IMR-90 (cell line): ENCODE measurements around the gene AUTS2. TPM values are rescaled to one million over a fixed set of nuclear protein-coding genes. Genes with fewer than 3 reads are reported as not detected.

Experiments used
- ATAC-seq: fragments of 200-7000 bp; cut with Tn5 transposase; 2 replicates; pipeline ENCODE4 v1.9.1; 2020; ENCODE audit warnings: low read depth, mild to moderate bottlenecking, moderate library complexity
- BruUV-seq: library from RNA; stranded (reverse); fragments of 400-500 nt; replicated peaks from 2 replicates; lab custom pipeline; 2021; lab: Mats Ljungman, UMichigan
- CTCF ChIA-PET: fragments of 300-600 bp; formaldehyde crosslinking; extraction: SDS; loops from one replicate; lab custom pipeline; 2021; ENCODE audit warnings: antibody characterized with exemption; lab: Yijun Ruan, JAX
- POLR2A ChIA-PET: fragments of 300-600 bp; sonication (Branson Sonifier 250); formaldehyde crosslinking; loops from one replicate; lab custom pipeline; 2022; ENCODE audit warnings: antibody characterized with exemption; ENCODE audit not compliant: unreplicated experiment; lab: Charles Lee
- DNase-seq: peaks from one replicate; pipeline ENCODE4 v3.0.0; 2013
- H2AFZ ChIP-seq: replicated peaks from 2 replicates; pipeline ENCODE3; 2013; ENCODE audit warnings: low read length, mild to moderate bottlenecking; ENCODE audit not compliant: poor library complexity
- H2AK5ac ChIP-seq: 2 replicates; pipeline ENCODE4 v1.6.1; 2013; ENCODE audit warnings: low read depth, low read length, inconsistent platforms
- H2AK9ac ChIP-seq: replicated peaks from 2 replicates; pipeline ENCODE3; 2013; ENCODE audit warnings: mild to moderate bottlenecking, low read depth, low read length, moderate library complexity; ENCODE audit not compliant: poor library complexity
- H2BK120ac ChIP-seq: 2 replicates; pipeline ENCODE4 v1.6.1; 2013; ENCODE audit warnings: low read depth, low read length, inconsistent platforms
- H2BK15ac ChIP-seq: 3 replicates; pipeline ENCODE4 v1.6.1; 2013; ENCODE audit warnings: low read depth, low read length, inconsistent platforms
- H2BK20ac ChIP-seq: 2 replicates; pipeline ENCODE4 v1.6.1; 2013; ENCODE audit warnings: low read depth, mild to moderate bottlenecking, inconsistent platforms, low read length, moderate library complexity
- H2BK5ac ChIP-seq: 2 replicates; pipeline ENCODE4 v1.6.1; 2013; ENCODE audit warnings: mild to moderate bottlenecking, low read depth, low read length, inconsistent platforms; ENCODE audit not compliant: poor library complexity, severe bottlenecking
- H3K14ac ChIP-seq: replicated peaks from 2 replicates; pipeline ENCODE4 v1.6.1; 2013; ENCODE audit warnings: low read depth, low read length, inconsistent platforms
- H3K18ac ChIP-seq: 2 replicates; pipeline ENCODE4 v1.6.1; 2013; ENCODE audit warnings: low read depth, low read length, control low read depth
- H3K23ac ChIP-seq: 2 replicates; pipeline ENCODE4 v1.6.1; 2013; ENCODE audit warnings: low read depth, low read length, inconsistent platforms
- H3K27ac ChIP-seq: 2 replicates; pipeline ENCODE4 v1.5.1; 2013; ENCODE audit warnings: mild to moderate bottlenecking, control low read depth, low read length; ENCODE audit not compliant: insufficient read depth
- H3K27me3 ChIP-seq: 2 replicates; pipeline ENCODE4 v1.6.1; 2013; ENCODE audit warnings: low read length; ENCODE audit not compliant: control insufficient read depth, insufficient read depth
- H3K36me3 ChIP-seq: 2 replicates; pipeline ENCODE4 v1.6.1; 2013; ENCODE audit warnings: low read length, mixed read lengths; ENCODE audit not compliant: control insufficient read depth, insufficient read depth
- H3K4ac ChIP-seq: 2 replicates; pipeline ENCODE4 v1.6.1; 2013; ENCODE audit warnings: low read depth, low read length, inconsistent platforms
- H3K4me1 ChIP-seq: 2 replicates; pipeline ENCODE4 v1.6.1; 2013; ENCODE audit warnings: low read length, mixed read lengths; ENCODE audit not compliant: control insufficient read depth, insufficient read depth
- H3K4me2 ChIP-seq: 2 replicates; pipeline ENCODE4 v1.6.1; 2013; ENCODE audit warnings: low read depth, mild to moderate bottlenecking, control low read depth, low read length, moderate library complexity
- H3K4me3 ChIP-seq: 2 replicates; pipeline ENCODE4 v1.5.1; 2013; ENCODE audit warnings: low read depth, mild to moderate bottlenecking, control low read depth, low read length, moderate library complexity; ENCODE audit not compliant: insufficient read depth
- H3K56ac ChIP-seq: 2 replicates; pipeline ENCODE4 v1.6.1; 2013; ENCODE audit warnings: low read length, inconsistent platforms; ENCODE audit not compliant: insufficient read depth; ENCODE audit errors: extremely low read depth
- H3K79me1 ChIP-seq, 2 experiments: 2 replicates each; pipeline ENCODE4 v1.6.1; 2013; ENCODE audit warnings: low read length in 2 of 2, inconsistent platforms in 1 of 2, low read depth in 1 of 2
- H3K9ac ChIP-seq: 2 replicates; pipeline ENCODE4 v1.6.1; 2013; ENCODE audit warnings: low read depth, low read length, control low read depth
- H3K9me1 ChIP-seq: 2 replicates; pipeline ENCODE4 v1.6.1; 2013; ENCODE audit warnings: low read length, inconsistent platforms; ENCODE audit not compliant: insufficient read depth
- H3K9me3 ChIP-seq: 2 replicates; pipeline ENCODE4 v1.6.1; 2013; ENCODE audit warnings: low read length; ENCODE audit not compliant: control insufficient read depth, insufficient read depth
- H4K20me1 ChIP-seq: 2 replicates; pipeline ENCODE4 v1.6.1; 2013; ENCODE audit warnings: low read length, inconsistent platforms; ENCODE audit not compliant: insufficient read depth
- H4K5ac ChIP-seq: 2 replicates; pipeline ENCODE4 v1.6.1; 2013; ENCODE audit warnings: mild to moderate bottlenecking, low read depth, low read length, control low read depth
- H4K8ac ChIP-seq, 2 experiments: 2 replicates each; pipeline ENCODE4 v1.6.1; 2013; ENCODE audit warnings: low read depth in 2 of 2, low read length in 2 of 2, control low read depth in 1 of 2, inconsistent platforms in 1 of 2
- H4K91ac ChIP-seq: 2 replicates; pipeline ENCODE4 v1.6.1; 2013; ENCODE audit warnings: low read depth, low read length, inconsistent platforms; ENCODE audit not compliant: insufficient read depth
- BHLHE40 ChIP-seq: fragments of 150-350 bp; IDR thresholded peaks from 2 replicates; pipeline ENCODE4 v1.6.1; 2016; ENCODE audit warnings: mild to moderate bottlenecking, low read depth, low read length
- CEBPB ChIP-seq: IDR thresholded peaks from 2 replicates; pipeline ENCODE4 v1.6.1; 2012; ENCODE audit warnings: low read depth, low read length, improper control_type of control experiment
- FOS ChIP-seq: fragments of 150-350 bp; IDR thresholded peaks from 2 replicates; pipeline ENCODE4 v1.6.1; 2016; ENCODE audit warnings: low read depth, low read length
- MAFK ChIP-seq: IDR thresholded peaks from 2 replicates; pipeline ENCODE4 v1.6.1; 2012; ENCODE audit warnings: low read depth, low read length, improper control_type of control experiment
- MAZ ChIP-seq: IDR thresholded peaks from 2 replicates; pipeline ENCODE4 v1.6.1; 2012; ENCODE audit warnings: low read depth, mild to moderate bottlenecking, low read length, improper control_type of control experiment, moderate library complexity, borderline replicate concordance
- MXI1 ChIP-seq: IDR thresholded peaks from 2 replicates; pipeline ENCODE4 v1.6.1; 2012; ENCODE audit warnings: low read depth, mild to moderate bottlenecking, low read length, moderate library complexity, borderline replicate concordance
- NFE2L2 ChIP-seq: fragments of 150-350 bp; IDR thresholded peaks from 2 replicates; pipeline ENCODE4 v1.6.1; 2016; ENCODE audit warnings: low read depth, mild to moderate bottlenecking, low read length
- POLR2A ChIP-seq: IDR thresholded peaks from 2 replicates; pipeline ENCODE4 v1.6.1; 2012; ENCODE audit warnings: mild to moderate bottlenecking, low read depth, low read length
- RCOR1 ChIP-seq: IDR thresholded peaks from 2 replicates; pipeline ENCODE4 v1.6.1; 2012; ENCODE audit warnings: mild to moderate bottlenecking, low read length, improper control_type of control experiment; ENCODE audit not compliant: insufficient replicate concordance
- RFX5 ChIP-seq: IDR thresholded peaks from 2 replicates; pipeline ENCODE4 v1.8.0; 2012; ENCODE audit warnings: low read depth, mild to moderate bottlenecking, low read length, moderate library complexity
- SMC3 ChIP-seq: fragments of 150-350 bp; IDR thresholded peaks from 2 replicates; pipeline ENCODE4 v1.6.1; 2016; ENCODE audit warnings: low read depth, mild to moderate bottlenecking, antibody characterized with exemption, low read length, moderate library complexity
- WGBS, 2 experiments: methylation state at CpG; one replicate each; pipeline versions ENCODE4 v1.1.5 to v1.1.7; 2013; ENCODE audit warnings: missing lambda C conversion rate in 2 of 2; ENCODE audit not compliant: insufficient read length in 1 of 2; ENCODE audit errors: extremely low coverage in 2 of 2; 5-methylcytosine and 5-hydroxymethylcytosine counted together
- dilution Hi-C: fragments of 300-500 bp; cut with HindIII; formaldehyde crosslinking; loops from one replicate; pipeline ENCODE4 v1.14.3; 2018; ENCODE audit warnings: low sequenced_read_pairs; ENCODE audit not compliant: unreplicated experiment
- in situ Hi-C: fragments of 300-500 bp; cut with MboI; formaldehyde crosslinking; loops from 3 replicates; pipeline ENCODE4 v1.14.3; 2019; ENCODE audit warnings: low sequenced_read_pairs, inconsistent platforms, mixed read lengths
- intact Hi-C: fragments of 100-400 bp; cut with micrococcal nuclease; formaldehyde crosslinking; loops from 2 replicates; pipeline ENCODE4 v1.10.0; 2022
- polyA plus RNA-seq, 3 experiments: library from polyadenylated mRNA; depleted of rRNA; stranded (reverse); fragments of >200 nt; gene quantifications; 2 replicates each; pipeline ENCODE4 v1.2.3, GENCODE V29; 2012; ENCODE audit warnings: low replicate concordance in 1 of 3
- total RNA-seq: library from RNA; depleted of rRNA; stranded (reverse); fragments of >200 nt; gene quantifications from 2 replicates; pipeline ENCODE4 v1.2.3, GENCODE V29; 2012
- TF ChIP-seq, protein P1 (sequence below): conservative IDR thresholded peaks from 2 replicates; pipeline ENCODE4 v1.5.1; 2012; ENCODE audit warnings: mild to moderate bottlenecking, low read depth, low read length, improper control_type of control experiment
- TF ChIP-seq, protein P2 (sequence below): fragments of 150-350 bp; IDR thresholded peaks from 2 replicates; pipeline ENCODE4 v1.6.1; 2017; ENCODE audit warnings: mild to moderate bottlenecking, antibody characterized with exemption, low read length, low read depth

The AUTS2 gene
- total and polyA plus RNA-seq, 2 of the 4 experiments (the other 2 are of a cell fraction) = 0.90 to 3.0 TPM

DNA sequence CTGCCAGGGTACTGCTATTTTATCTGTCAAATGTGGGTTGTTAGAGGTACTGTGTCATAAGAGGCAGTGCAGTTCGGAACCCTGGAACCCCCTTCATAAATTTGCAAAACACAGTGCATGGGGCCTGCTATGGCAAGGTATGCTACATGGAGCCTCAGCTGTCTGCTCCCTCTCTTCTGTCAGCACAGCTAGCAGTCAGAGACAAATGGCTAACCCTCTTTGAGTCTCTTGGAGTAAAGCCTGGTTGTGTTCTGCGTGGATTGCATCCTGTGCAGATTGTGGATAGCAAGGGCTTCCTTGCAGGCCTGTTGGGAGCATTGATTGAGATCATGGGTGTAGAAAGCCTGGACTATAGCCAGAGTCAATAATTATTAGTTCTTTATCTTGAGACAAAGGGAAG lies 397.8 kb downstream of the AUTS2 start:
- Histone ChIP-seq H4K91ac (no peak overlapping the region), H4K5ac (no peak overlapping the region), H2AK9ac (no peak overlapping the region), H3K18ac (no peak overlapping the region), H2BK5ac (no peak overlapping the region), H3K14ac (no peak overlapping the region), H3K4ac (no peak overlapping the region), H3K4me2 (no peak overlapping the region), H2BK15ac (no peak overlapping the region), H4K8ac (no peak overlapping the region), H3K4me1 (no peaks in the 10 kb centered on the region), H2AFZ (no peak overlapping the region), H2BK120ac (no peak overlapping the region), H3K79me1 (no peaks in the 10 kb centered on the region), H3K27me3 (no peaks in the 10 kb centered on the region), H2AK5ac (no peak overlapping the region), H3K56ac (no peak overlapping the region), H3K4me3 (no peak overlapping the region), H2BK20ac (no peak overlapping the region), H4K20me1 (no peaks in the 10 kb centered on the region), H3K9ac (no peak overlapping the region), H3K9me3 (peaks cover 2% of the 10 kb centered on the region; the same call in 1 of the 2 replicates), H3K23ac (no peak overlapping the region), H3K27ac (no peak overlapping the region), H3K9me1 (no peaks in the 10 kb centered on the region), H3K36me3 (no peaks in the 10 kb centered on the region)
- CTCF ChIA-PET = no interaction called here
- POLR2A ChIA-PET = no interaction called here
- TF ChIP-seq, protein P1, sequence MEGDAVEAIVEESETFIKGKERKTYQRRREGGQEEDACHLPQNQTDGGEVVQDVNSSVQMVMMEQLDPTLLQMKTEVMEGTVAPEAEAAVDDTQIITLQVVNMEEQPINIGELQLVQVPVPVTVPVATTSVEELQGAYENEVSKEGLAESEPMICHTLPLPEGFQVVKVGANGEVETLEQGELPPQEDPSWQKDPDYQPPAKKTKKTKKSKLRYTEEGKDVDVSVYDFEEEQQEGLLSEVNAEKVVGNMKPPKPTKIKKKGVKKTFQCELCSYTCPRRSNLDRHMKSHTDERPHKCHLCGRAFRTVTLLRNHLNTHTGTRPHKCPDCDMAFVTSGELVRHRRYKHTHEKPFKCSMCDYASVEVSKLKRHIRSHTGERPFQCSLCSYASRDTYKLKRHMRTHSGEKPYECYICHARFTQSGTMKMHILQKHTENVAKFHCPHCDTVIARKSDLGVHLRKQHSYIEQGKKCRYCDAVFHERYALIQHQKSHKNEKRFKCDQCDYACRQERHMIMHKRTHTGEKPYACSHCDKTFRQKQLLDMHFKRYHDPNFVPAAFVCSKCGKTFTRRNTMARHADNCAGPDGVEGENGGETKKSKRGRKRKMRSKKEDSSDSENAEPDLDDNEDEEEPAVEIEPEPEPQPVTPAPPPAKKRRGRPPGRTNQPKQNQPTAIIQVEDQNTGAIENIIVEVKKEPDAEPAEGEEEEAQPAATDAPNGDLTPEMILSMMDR = no peak
- no peak for TF ChIP-seq MXI1
- TF ChIP-seq SMC3 = no peak
- no peak for TF ChIP-seq BHLHE40
- TF ChIP-seq, protein P2, sequence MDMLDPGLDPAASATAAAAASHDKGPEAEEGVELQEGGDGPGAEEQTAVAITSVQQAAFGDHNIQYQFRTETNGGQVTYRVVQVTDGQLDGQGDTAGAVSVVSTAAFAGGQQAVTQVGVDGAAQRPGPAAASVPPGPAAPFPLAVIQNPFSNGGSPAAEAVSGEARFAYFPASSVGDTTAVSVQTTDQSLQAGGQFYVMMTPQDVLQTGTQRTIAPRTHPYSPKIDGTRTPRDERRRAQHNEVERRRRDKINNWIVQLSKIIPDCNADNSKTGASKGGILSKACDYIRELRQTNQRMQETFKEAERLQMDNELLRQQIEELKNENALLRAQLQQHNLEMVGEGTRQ = no peak
- no peak for TF ChIP-seq NFE2L2
- no peak for TF ChIP-seq CEBPB
- no peak for TF ChIP-seq MAFK
- TF ChIP-seq RCOR1 = no peak
- no peak for TF ChIP-seq POLR2A
- TF ChIP-seq MAZ = no peak
- no peak for TF ChIP-seq RFX5
- no peak for TF ChIP-seq FOS
- no peak for ATAC-seq
- dilution Hi-C loops = no loop called here
- no TSS peak for BruUV-seq
- intact Hi-C loops = no loop called here
- DNase-seq = no peak
- in situ Hi-C loops = no loop called here
- WGBS, 2 experiments = no CpG with 5 or more reads among the region's 2 CpGs
